Muscle layer of duodenum (tissue), 2 donors: Measurements from ENCODE around the gene PRMT7.

Experiments
- H3K27ac ChIP-seq: one replicate; pipeline ENCODE4 v1.7.0; 2013; ENCODE audit warnings: mild to moderate bottlenecking, low read length
- H3K27me3 ChIP-seq: one replicate; pipeline ENCODE4 v1.7.0; 2013; ENCODE audit warnings: low read depth, mild to moderate bottlenecking, control low read depth, low read length
- H3K36me3 ChIP-seq, 2 donors: one replicate each; pipeline ENCODE4 v1.7.0; 2013; ENCODE audit warnings: low read length in 2 of 2, control low read depth in 1 of 2, mild to moderate bottlenecking in 1 of 2; ENCODE audit not compliant: insufficient read depth in 2 of 2, control insufficient read depth in 1 of 2
- H3K4me1 ChIP-seq, 2 donors: one replicate each; pipeline ENCODE4 v1.7.0; 2013; ENCODE audit warnings: low read length in 2 of 2, mild to moderate bottlenecking in 2 of 2, control low read depth in 1 of 2, moderate library complexity in 1 of 2; ENCODE audit not compliant: insufficient read depth in 2 of 2, control insufficient read depth in 1 of 2
- H3K4me3 ChIP-seq, 2 donors: one replicate each; pipeline ENCODE4 v1.7.0; 2013; ENCODE audit warnings: low read length in 2 of 2, low read depth in 1 of 2, mild to moderate bottlenecking in 1 of 2
- H3K9me3 ChIP-seq, 2 donors: one replicate each; pipeline ENCODE4 v1.7.0; 2013; ENCODE audit warnings: low read length in 2 of 2, control low read depth in 1 of 2, mild to moderate bottlenecking in 1 of 2; ENCODE audit not compliant: control insufficient read depth in 1 of 2
- donor health status: healthy.

PRMT7 gene

GRCh38 chr16:68351991-68352431 is 41.2 kb downstream of the PRMT7 start:
- H3K4me1 ChIP-seq, result peaks cover 0 to 10% of the 10 kb centered on the region in 2 donors
- no peak overlapping the region for H3K4me3 ChIP-seq
- H3K9me3 ChIP-seq, result no peaks in the 10 kb centered on the region
- H3K27me3 ChIP-seq, result no peaks in the 10 kb centered on the region
- H3K36me3 ChIP-seq, result peaks cover 44 to 89% of the 10 kb centered on the region in 2 donors
- H3K27ac ChIP-seq, result no peak overlapping the region

- H3K27ac ChIP-seq, result no peak overlapping the region
- no peak overlapping the region for H3K4me3 ChIP-seq
- H3K9me3 ChIP-seq, result no peaks in the 10 kb centered on the region
- H3K4me1 ChIP-seq, result peaks cover 0 to 10% of the 10 kb centered on the region in 2 donors
- H3K36me3 ChIP-seq, result peaks cover 49 to 88% of the 10 kb centered on the region in 2 donors
- no peaks in the 10 kb centered on the region for H3K27me3 ChIP-seq
These were observed 42.5 kb downstream of the PRMT7 start for GRCh38 chr16:68353366-68353765.

- peaks cover 0 to 10% of the 10 kb centered on the region in 2 donors for H3K4me1 ChIP-seq
- no peak overlapping the region for H3K4me3 ChIP-seq
- no peaks in the 10 kb centered on the region for H3K9me3 ChIP-seq
- H3K36me3 ChIP-seq, result peaks cover 41 to 84% of the 10 kb centered on the region in 2 donors
- no peak overlapping the region for H3K27ac ChIP-seq
- H3K27me3 ChIP-seq, result no peaks in the 10 kb centered on the region
These were observed 44.0 kb downstream of the PRMT7 start for GRCh38 chr16:68354816-68355215.

- no peaks in the 10 kb centered on the region for H3K27me3 ChIP-seq
- no peaks in the 10 kb centered on the region for H3K9me3 ChIP-seq
- H3K4me3 ChIP-seq, result no peak overlapping the region
- peaks cover 0 to 10% of the 10 kb centered on the region in 2 donors for H3K4me1 ChIP-seq
- peaks cover 36 to 81% of the 10 kb centered on the region in 2 donors for H3K36me3 ChIP-seq
- no peak overlapping the region for H3K27ac ChIP-seq
These were observed 44.8 kb downstream of the PRMT7 start for GRCh38 chr16:68355447-68356248.

- Histone ChIP-seq H3K27me3 (no peaks in the 10 kb centered on the region), H3K27ac (no peak overlapping the region), H3K9me3 (no peaks in the 10 kb centered on the region), H3K4me1 (peaks cover 0 to 10% of the 10 kb centered on the region in 2 donors), H3K4me3 (no peak overlapping the region), H3K36me3 (peaks cover 36 to 79% of the 10 kb centered on the region in 2 donors)
These were observed 45.6 kb downstream of the PRMT7 start for GRCh38 chr16:68356249-68356918.

GRCh38 chr16:68356919-68357286 is 46.1 kb downstream of the PRMT7 start:
- peaks cover 36 to 74% of the 10 kb centered on the region in 2 donors for H3K36me3 ChIP-seq
- no peaks in the 10 kb centered on the region for H3K9me3 ChIP-seq
- H3K4me1 ChIP-seq, result peaks cover 0 to 10% of the 10 kb centered on the region in 2 donors
- no peak overlapping the region for H3K27ac ChIP-seq
- no peaks in the 10 kb centered on the region for H3K27me3 ChIP-seq
- H3K4me3 ChIP-seq, result no peak overlapping the region

GRCh38 chr16:68357521-68357922 is 46.7 kb downstream of the PRMT7 start:
- no peaks in the 10 kb centered on the region for H3K9me3 ChIP-seq
- no peaks in the 10 kb centered on the region for H3K27me3 ChIP-seq
- H3K36me3 ChIP-seq, result peaks cover 36 to 67% of the 10 kb centered on the region in 2 donors
- no peak overlapping the region for H3K4me3 ChIP-seq
- H3K27ac ChIP-seq, result no peak overlapping the region
- H3K4me1 ChIP-seq, result peaks cover 0 to 10% of the 10 kb centered on the region in 2 donors

- H3K27me3 ChIP-seq, result no peaks in the 10 kb centered on the region
- no peak overlapping the region for H3K27ac ChIP-seq
- H3K4me3 ChIP-seq, result no peak overlapping the region
- peaks cover 32 to 63% of the 10 kb centered on the region in 2 donors for H3K36me3 ChIP-seq
- H3K4me1 ChIP-seq, result peaks cover 0 to 10% of the 10 kb centered on the region in 2 donors
- no peaks in the 10 kb centered on the region for H3K9me3 ChIP-seq
These were observed 47.1 kb downstream of the PRMT7 start for GRCh38 chr16:68357923-68358322.

- H3K9me3 ChIP-seq, result no peaks in the 10 kb centered on the region
- H3K4me1 ChIP-seq, result peaks cover 0 to 10% of the 10 kb centered on the region in 2 donors
- peaks cover 22 to 53% of the 10 kb centered on the region in 2 donors for H3K36me3 ChIP-seq
- H3K27me3 ChIP-seq, result no peaks in the 10 kb centered on the region
- no peak overlapping the region for H3K4me3 ChIP-seq
- H3K27ac ChIP-seq, result no peak overlapping the region
These were observed 48.1 kb downstream of the PRMT7 start for GRCh38 chr16:68358951-68359350.

GRCh38 chr16:68359398-68360191 is 48.8 kb downstream of the PRMT7 start:
- Histone ChIP-seq H3K4me1 (peaks cover 0 to 10% of the 10 kb centered on the region in 2 donors), H3K36me3 (peaks cover 17 to 47% of the 10 kb centered on the region in 2 donors), H3K9me3 (no peaks in the 10 kb centered on the region), H3K27ac (no peak overlapping the region), H3K27me3 (no peaks in the 10 kb centered on the region), H3K4me3 (no peak overlapping the region)

GRCh38 chr16:68360547-68360946 is 49.7 kb downstream of the PRMT7 start:
- Histone ChIP-seq H3K36me3 (peaks cover 14 to 37% of the 10 kb centered on the region in 2 donors), H3K9me3 (no peaks in the 10 kb centered on the region), H3K27ac (no peak overlapping the region)

More at GRCh38 chr16:68360547-68360946, 49.7 kb downstream of the PRMT7 start:
- Histone ChIP-seq H3K27me3 (no peaks in the 10 kb centered on the region), H3K4me3 (no peak overlapping the region), H3K4me1 (peaks cover 0 to 10% of the 10 kb centered on the region in 2 donors)
